GM12878 (cell line): Measurements from ENCODE around the gene RNF31. TPM values are rescaled to one million over a fixed set of nuclear protein-coding genes. Genes with fewer than 3 reads are reported as not detected.

ENCODE experiments used
- ATAC-seq: fragments of 200-7000 bp; cut with Tn5 transposase; 3 replicates; pipeline ENCODE4 v1.9.1; 2020; ENCODE audit warnings: mild to moderate bottlenecking, moderate library complexity
- BruUV-seq: library from RNA; stranded (reverse); fragments of 400-500 nt; replicated peaks from 2 replicates; lab custom pipeline; 2021; lab: Mats Ljungman, UMichigan
- CTCF ChIA-PET: fragments of 300-600 bp; sonication (Branson Sonifier 250); formaldehyde crosslinking; extraction: SDS; loops from one replicate; lab custom pipeline; 2021; ENCODE audit warnings: inconsistent platforms; lab: Yijun Ruan, JAX
- POLR2A ChIA-PET: fragments of 350-600 bp; formaldehyde crosslinking; extraction: SDS; loops from one replicate; lab custom pipeline; 2021; ENCODE audit warnings: inconsistent platforms; lab: Charles Lee
- RAD21 ChIA-PET: fragments of 300-600 bp; sonication (Branson Sonifier 250); formaldehyde crosslinking; loops from one replicate; lab custom pipeline; 2023; ENCODE audit warnings: antibody characterized with exemption; ENCODE audit not compliant: unreplicated experiment; lab: Charles Lee
- SMC1A ChIA-PET: fragments of 300-600 bp; sonication (Branson Sonifier 250); formaldehyde crosslinking; loops from one replicate; lab custom pipeline; 2023; ENCODE audit not compliant: unreplicated experiment, uncharacterized antibody; lab: Charles Lee
- DNase-seq: peaks from one replicate; pipeline ENCODE4 v3.0.0-alpha.2; 2011; ENCODE audit warnings: low read depth, low spot score
- FAIRE-seq: peaks from 3 replicates; lab custom pipeline; 2011; peaks lifted over from hg19 to GRCh38; lab: Jason Lieb, UNC
- H2AFZ ChIP-seq: 2 replicates; pipeline ENCODE4 v1.6.0; 2011; ENCODE audit warnings: low read depth, low read length, control low read depth; ENCODE audit not compliant: control insufficient read depth
- H3K27ac ChIP-seq: 2 replicates; pipeline ENCODE4 v1.5.1; 2011; ENCODE audit warnings: control low read depth; ENCODE audit not compliant: control insufficient read depth, insufficient read depth
- H3K27me3 ChIP-seq, 2 experiments: replicated peaks in 1 of 2; 2 replicates each; pipeline versions ENCODE4 v1.6.0 to v1.6.1; 2011; ENCODE audit warnings: low read length in 1 of 2; ENCODE audit not compliant: control insufficient read depth in 2 of 2, insufficient read depth in 2 of 2
- H3K36me3 ChIP-seq, 2 experiments: 2 replicates each; pipeline ENCODE4 v1.5.1; 2011; ENCODE audit warnings: low read length in 1 of 2; ENCODE audit not compliant: control insufficient read depth in 2 of 2, insufficient read depth in 2 of 2
- H3K4me1 ChIP-seq: 2 replicates; pipeline ENCODE4 v1.6.1; 2011; ENCODE audit warnings: mild to moderate bottlenecking, low read length, moderate library complexity, mixed read lengths; ENCODE audit not compliant: control insufficient read depth, insufficient read depth
- H3K4me2 ChIP-seq: 2 replicates; pipeline ENCODE4 v1.6.0; 2011; ENCODE audit warnings: control low read depth; ENCODE audit not compliant: control insufficient read depth, insufficient read depth
- H3K4me3 ChIP-seq: fragments of 200-600 bp; sonication (generic); 2 replicates; pipeline ENCODE4 v1.5.1; 2016
- H3K79me2 ChIP-seq: 2 replicates; pipeline ENCODE4 v1.6.0; 2011; ENCODE audit warnings: low read length; ENCODE audit not compliant: control insufficient read depth, insufficient read depth
- H3K9ac ChIP-seq: 2 replicates; pipeline ENCODE4 v1.8.0; 2011; ENCODE audit warnings: low read length, control low read depth, mixed read lengths; ENCODE audit not compliant: control insufficient read depth, insufficient read depth
- H3K9me3 ChIP-seq: replicated peaks from 3 replicates; pipeline ENCODE4 v1.5.1; 2011; ENCODE audit warnings: mild to moderate bottlenecking, low read length; ENCODE audit not compliant: control insufficient read depth, insufficient read depth
- H4K20me1 ChIP-seq: 2 replicates; pipeline ENCODE4 v1.6.0; 2011; ENCODE audit not compliant: control insufficient read depth, insufficient read depth
- ATF7 ChIP-seq: fragments of 450-650 bp; IDR thresholded peaks from 2 replicates; pipeline ENCODE4 v1.6.1; 2016; ENCODE audit warnings: low read depth, mild to moderate bottlenecking
- CREB1 ChIP-seq: IDR thresholded peaks from 2 replicates; pipeline ENCODE4 v1.6.1; 2012; ENCODE audit warnings: low read depth, mild to moderate bottlenecking, inconsistent platforms
- DPF2 ChIP-seq: fragments of 450-650 bp; IDR thresholded peaks from 2 replicates; pipeline ENCODE4 v1.6.1; 2017; ENCODE audit warnings: mild to moderate bottlenecking
- ETV6 ChIP-seq, 2 experiments: fragments of 450-650 bp in 1 of 2; IDR thresholded peaks in 1 of 2; conservative IDR thresholded peaks in 1 of 2; 2 replicates each; pipeline ENCODE4 v1.6.1; 2014; ENCODE audit warnings: antibody characterized with exemption in 1 of 2, borderline replicate concordance in 1 of 2, low read depth in 1 of 2, mild to moderate bottlenecking in 1 of 2, moderate library complexity in 1 of 2
- IRF5 ChIP-seq: fragments of 450-650 bp; IDR thresholded peaks from 2 replicates; pipeline ENCODE4 v1.6.1; 2017; ENCODE audit warnings: borderline replicate concordance
- JUND ChIP-seq: IDR thresholded peaks from 2 replicates; pipeline ENCODE4 v1.6.1; 2012; ENCODE audit warnings: low read depth, mild to moderate bottlenecking, low read length, improper control_type of control experiment, moderate library complexity
- NFYB ChIP-seq: IDR thresholded peaks from 2 replicates; pipeline ENCODE4 v1.6.1; 2011; ENCODE audit warnings: low read depth, mild to moderate bottlenecking, low read length, improper control_type of control experiment, moderate library complexity; ENCODE audit not compliant: insufficient read depth
- PAX8 ChIP-seq: fragments of 450-650 bp; IDR thresholded peaks from 2 replicates; pipeline ENCODE4 v1.6.1; 2017; ENCODE audit warnings: mild to moderate bottlenecking, moderate library complexity
- PML ChIP-seq: IDR thresholded peaks from 2 replicates; pipeline ENCODE4 v1.6.1; 2012; ENCODE audit warnings: low read length, inconsistent platforms
- POLR2A ChIP-seq: IDR thresholded peaks from 2 replicates; pipeline ENCODE4 v1.6.1; 2011; ENCODE audit warnings: low read depth, mild to moderate bottlenecking, low read length
- RAD51 ChIP-seq: fragments of 450-650 bp; IDR thresholded peaks from 2 replicates; pipeline ENCODE4 v1.6.1; 2016; ENCODE audit warnings: moderate library complexity, mild to moderate bottlenecking, inconsistent platforms
- RCOR1 ChIP-seq: conservative IDR thresholded peaks from 2 replicates; pipeline ENCODE4 v1.6.1; 2012; ENCODE audit warnings: low read depth, low read length, improper control_type of control experiment
- RFX5 ChIP-seq: IDR thresholded peaks from 2 replicates; pipeline ENCODE4 v1.6.1; 2011; ENCODE audit warnings: low read depth, low read length, improper control_type of control experiment
- SKIL ChIP-seq: fragments of 450-650 bp; IDR thresholded peaks from 2 replicates; pipeline ENCODE4 v1.6.1; 2017; ENCODE audit warnings: mild to moderate bottlenecking, low read depth, inconsistent platforms; ENCODE audit not compliant: poor library complexity, severe bottlenecking
- STAT1 ChIP-seq: fragments of 450-650 bp; conservative IDR thresholded peaks from 2 replicates; pipeline ENCODE4 v1.6.1; 2014; ENCODE audit warnings: antibody characterized with exemption, mild to moderate bottlenecking
- ZNF207 ChIP-seq: fragments of 450-650 bp; IDR thresholded peaks from 2 replicates; pipeline ENCODE4 v1.6.1; 2014; ENCODE audit warnings: antibody characterized with exemption, mild to moderate bottlenecking, borderline replicate concordance
- WGBS: methylation state at CpG from one replicate; pipeline ENCODE4 v1.1.6; 2016; ENCODE audit warnings: low lambda C conversion rate; ENCODE audit not compliant: insufficient replicate concordance, insufficient coverage; ENCODE audit errors: missing lambda C conversion rate; 5-methylcytosine and 5-hydroxymethylcytosine counted together
- in situ Hi-C: fragments of 300-500 bp; cut with MboI; formaldehyde crosslinking; loops from 9 replicates; pipeline ENCODE4 v1.14.3; 2018; ENCODE audit warnings: mixed read lengths
- intact Hi-C: fragments of 100-400 bp; cut with micrococcal nuclease; formaldehyde crosslinking; loops from one replicate; pipeline ENCODE4 v1.14.2; 2022; ENCODE audit not compliant: unreplicated experiment
- polyA plus RNA-seq, 11 experiments: library from polyadenylated mRNA; depleted of rRNA in 4 of 11; unstranded in 6 of 11; stranded (reverse) in 5 of 11; fragments of >200 nt; fragmentation: Nextera tagmentation in 4 of 11; fragmentation: Illumina TruSeq in 1 of 11; extraction: Ambion mirVana in 4 of 11; extraction: Trizol in 1 of 11; gene quantifications; 1 replicate in 1 of 11; 2 replicates in 10 of 11; pipeline versions ENCODE4 v1.2.1 to v1.2.3, GENCODE V29; 2011 to 2016; ENCODE audit warnings: inconsistent platforms in 2 of 11, missing spikeins in 2 of 11, low read depth in 1 of 11
- total RNA-seq, 4 experiments: library from RNA; depleted of rRNA in 3 of 4; stranded (reverse); fragments of >200 nt in 3 of 4; fragmentation: Illumina TruSeq in 1 of 4; extraction: Trizol in 1 of 4; gene quantifications; 2 replicates each; pipeline versions ENCODE4 v1.2.1 to v1.2.3, GENCODE V29; 2013 to 2021

The RNF31 gene
- total and polyA plus RNA-seq, 10 of the 15 experiments (the other 5 are each of a cell fraction or from before 2014, with no cell fraction given) = 8.5 to 92.7 (median 52.0) TPM

- TF ChIP-seq PAX8 = peak; percentile 70; the same call in 1 of the 2 replicates
- peak; percentile 40; the same call in 1 of the 2 replicates for TF ChIP-seq ATF7
These were observed 33.3 kb upstream of the RNF31 start (continued) for GRCh38 chr14:24113801-24114531.

GRCh38 chr14:24114532-24115421 is 32.5 kb upstream of the RNF31 start, which contains the start of the genes DCAF11 and NRL:
TSS of gene DCAF11 (plus strand) at chr14:24114777. CDS start at chr14:24115595, 818 bp downstream.
TSS of gene NRL (minus strand) at chr14:24114949. CDS start at chr14:24082848, 32,101 bp downstream.
- peak within 1 kb of the TSS; percentile 94 for H3K27ac ChIP-seq
- under 1% methylated on average over 65 of the region's 65 CpGs for WGBS
- H3K4me2 ChIP-seq = peak within 1 kb of the TSS; percentile 94
- RAD21 ChIA-PET = interaction anchor here (0.8 to 5.8 kb wide), 22 partner anchors 9 to 316 kb away, joined by 3 to 69 read pairs (median 6); partner anchors contain the start of genes CARMIL3, EMC9, FITM1 and IPO4
- BruUV-seq = no TSS peak
- H3K36me3 ChIP-seq = peaks cover 7 to 23% of the 10 kb centered on the region in 2 experiments
- SMC1A ChIA-PET = interaction anchor here (0.7 to 7.7 kb wide), 21 partner anchors 9 to 219 kb away, joined by 3 to 70 read pairs (median 6); partner anchors contain the start of genes CHMP4A, IPO4, IRF9 and PCK2
- H3K4me3 ChIP-seq = peak within 1 kb of the TSS; percentile 96
- in situ Hi-C loops = loop anchor here (25.0 kb wide), 1 partner anchor 802 kb away; the partner anchor contains the start of genes BCL2L2, PABPN1 and PPP1R3E
- H3K79me2 ChIP-seq = peaks cover 24% of the 10 kb centered on the region
- no peaks in the 10 kb centered on the region for H4K20me1 ChIP-seq
- ATAC-seq (peak; percentile 92), FAIRE-seq (peak; percentile 98), DNase-seq (peak; percentile 99)
- peak within 1 kb of the TSS; percentile 86 for H2AFZ ChIP-seq
- POLR2A ChIA-PET = interaction anchor here (0.6 to 17.1 kb wide), 20 partner anchors 9 to 316 kb away, joined by 3 to 276 read pairs (median 6); partner anchors contain the start of genes CHMP4A, CIDEB, EMC9 and FITM1
- no peaks in the 10 kb centered on the region for H3K9me3 ChIP-seq
- H3K9ac ChIP-seq = peak within 1 kb of the TSS; percentile 98
- CTCF ChIA-PET = interaction anchor here (0.7 to 5.9 kb wide), 23 partner anchors 9 to 1020 kb away, joined by 3 to 39 read pairs (median 4); partner anchors contain the start of genes ACIN1, CIDEB, EMC9 and IRF9
- no peaks in the 10 kb centered on the region for H3K27me3 ChIP-seq
- intact Hi-C loops = loop anchor here (1.0 to 2.0 kb wide), 5 partner anchors 19 to 328 kb away; partner anchors contain the start of genes EMC9, IRF9 and SDR39U1
- H3K4me1 ChIP-seq = peaks cover 5% of the 10 kb centered on the region
- TF ChIP-seq DPF2 = peak; percentile 96
- peak; percentile 95 for TF ChIP-seq CREB1
- TF ChIP-seq ETV6 (conservative IDR thresholded peaks at IDR 0.05 in 1 of 2, IDR thresholded peaks at IDR 0.05 in 1 of 2; ENCODE audit: borderline replicate concordance in 1 of 2, low read depth in 1 of 2) = 0 out of 4 replicates have a peak, but pooled peaks of 1 of the 2 experiments have one; percentile 3
- peak; percentile 94 for TF ChIP-seq RAD51
- TF ChIP-seq SKIL = peak; percentile 61
- peak; percentile 62; the same call in 1 of the 2 replicates for TF ChIP-seq STAT1
- no peak; the same call in 1 of the 2 replicates for TF ChIP-seq PML
- peak; percentile 22; the same call in 1 of the 2 replicates for TF ChIP-seq RCOR1
- peak; percentile 99 for TF ChIP-seq NFYB
- peak; percentile 86 for TF ChIP-seq RFX5
- peak; percentile 8; the same call in 1 of the 2 replicates for TF ChIP-seq ZNF207
- TF ChIP-seq POLR2A = peak; percentile 91
- peak; percentile 63; the same call in 1 of the 2 replicates for TF ChIP-seq IRF5
- TF ChIP-seq JUND = peak; percentile 38; the same call in 1 of the 2 replicates
